Ishikawa (cell line): Measurements from ENCODE around the gene CEMIP.

Experiments
- CREB1 ChIP-seq: IDR thresholded peaks from 2 replicates; pipeline ENCODE4 v1.6.1; 2012; ENCODE audit warnings: low read depth
- EGR1 ChIP-seq: IDR thresholded peaks from 2 replicates; pipeline ENCODE4 v1.6.1; 2012
- EP300 ChIP-seq: IDR thresholded peaks from 2 replicates; pipeline ENCODE4 v1.6.1; 2012; ENCODE audit warnings: borderline replicate concordance
- FOXM1 ChIP-seq: IDR thresholded peaks from 2 replicates; pipeline ENCODE4 v1.6.1; 2012; ENCODE audit warnings: low read depth, borderline replicate concordance
- MAX ChIP-seq: IDR thresholded peaks from 2 replicates; pipeline ENCODE4 v1.6.1; 2012
- NFIC ChIP-seq: IDR thresholded peaks from 2 replicates; pipeline ENCODE4 v1.6.1; 2012
- RAD21 ChIP-seq: IDR thresholded peaks from 2 replicates; pipeline ENCODE4 v1.6.1; 2012; ENCODE audit warnings: low read depth
- REST ChIP-seq: IDR thresholded peaks from 2 replicates; pipeline ENCODE4 v1.6.1; 2012; ENCODE audit warnings: low read depth, mild to moderate bottlenecking
- TAF1 ChIP-seq: IDR thresholded peaks from 2 replicates; pipeline ENCODE4 v1.6.1; 2012; ENCODE audit warnings: low read depth, mild to moderate bottlenecking
- TCF12 ChIP-seq: IDR thresholded peaks from 2 replicates; pipeline ENCODE4 v1.6.1; 2012; ENCODE audit warnings: low read depth
- TEAD4 ChIP-seq: IDR thresholded peaks from 2 replicates; pipeline ENCODE4 v1.6.1; 2012
- YY1 ChIP-seq: IDR thresholded peaks from 2 replicates; pipeline ENCODE4 v1.6.1; 2012; ENCODE audit warnings: low read depth
- ZBTB7A ChIP-seq: IDR thresholded peaks from 2 replicates; pipeline ENCODE4 v1.6.1; 2012; ENCODE audit warnings: low read depth
- TF ChIP-seq, protein P1 (sequence below): IDR thresholded peaks from 2 replicates; pipeline ENCODE4 v1.6.1; 2012

GRCh38 chr15:80870893-80871292, 91.7 kb downstream of the CEMIP start:
- TF ChIP-seq FOXM1 (no peak), YY1 (no peak), CREB1 (no peak), MAX (no peak), TEAD4 (no peak), ZBTB7A (no peak), TCF12 (no peak), EP300 (no peak), RAD21 (no peak), TAF1 (no peak), EGR1 (no peak), REST (no peak), NFIC (no peak)
- TF ChIP-seq, protein P1, sequence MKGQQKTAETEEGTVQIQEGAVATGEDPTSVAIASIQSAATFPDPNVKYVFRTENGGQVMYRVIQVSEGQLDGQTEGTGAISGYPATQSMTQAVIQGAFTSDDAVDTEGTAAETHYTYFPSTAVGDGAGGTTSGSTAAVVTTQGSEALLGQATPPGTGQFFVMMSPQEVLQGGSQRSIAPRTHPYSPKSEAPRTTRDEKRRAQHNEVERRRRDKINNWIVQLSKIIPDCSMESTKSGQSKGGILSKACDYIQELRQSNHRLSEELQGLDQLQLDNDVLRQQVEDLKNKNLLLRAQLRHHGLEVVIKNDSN: no peak
